ENCODE measurements around the gene POMT2. TPM values are rescaled to one million over a fixed set of nuclear protein-coding genes. Genes with fewer than 3 reads are reported as not detected.

POMT2 gene
- total RNA-seq (ENCODE audit: unreplicated experiment): 41.5 TPM
- long read RNA-seq, full-length matches to known transcripts: 2 of 5 reads
- long read RNA-seq, partial matches to known transcripts: 1 of 5 reads
- long read RNA-seq, other reads (novel, unspliced or antisense): 2 of 5 reads

- H3K36me3 Mint-ChIP-seq (ENCODE audit: unreplicated experiment): no peaks in the 10 kb centered on the region
- peak within 1 kb of the TSS; percentile 95 for H3K27ac Mint-ChIP-seq (ENCODE audit: unreplicated experiment)
- H3K27me3 Mint-ChIP-seq (ENCODE audit: unreplicated experiment): peaks cover 4% of the 10 kb centered on the region
- H3K4me3 Mint-ChIP-seq (ENCODE audit: unreplicated experiment): peak within 1 kb of the TSS; percentile 95
- DNase-seq: peak; percentile 96
- H3K4me1 Mint-ChIP-seq (ENCODE audit: low read depth, unreplicated experiment): peaks cover 4% of the 10 kb centered on the region
- peaks cover 5% of the 10 kb centered on the region for H3K9me3 Mint-ChIP-seq (ENCODE audit: unreplicated experiment)
- TF ChIP-seq, protein P1, sequence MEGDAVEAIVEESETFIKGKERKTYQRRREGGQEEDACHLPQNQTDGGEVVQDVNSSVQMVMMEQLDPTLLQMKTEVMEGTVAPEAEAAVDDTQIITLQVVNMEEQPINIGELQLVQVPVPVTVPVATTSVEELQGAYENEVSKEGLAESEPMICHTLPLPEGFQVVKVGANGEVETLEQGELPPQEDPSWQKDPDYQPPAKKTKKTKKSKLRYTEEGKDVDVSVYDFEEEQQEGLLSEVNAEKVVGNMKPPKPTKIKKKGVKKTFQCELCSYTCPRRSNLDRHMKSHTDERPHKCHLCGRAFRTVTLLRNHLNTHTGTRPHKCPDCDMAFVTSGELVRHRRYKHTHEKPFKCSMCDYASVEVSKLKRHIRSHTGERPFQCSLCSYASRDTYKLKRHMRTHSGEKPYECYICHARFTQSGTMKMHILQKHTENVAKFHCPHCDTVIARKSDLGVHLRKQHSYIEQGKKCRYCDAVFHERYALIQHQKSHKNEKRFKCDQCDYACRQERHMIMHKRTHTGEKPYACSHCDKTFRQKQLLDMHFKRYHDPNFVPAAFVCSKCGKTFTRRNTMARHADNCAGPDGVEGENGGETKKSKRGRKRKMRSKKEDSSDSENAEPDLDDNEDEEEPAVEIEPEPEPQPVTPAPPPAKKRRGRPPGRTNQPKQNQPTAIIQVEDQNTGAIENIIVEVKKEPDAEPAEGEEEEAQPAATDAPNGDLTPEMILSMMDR (IDR thresholded peaks at IDR 0.05; ENCODE audit: partially characterized antibody, unreplicated experiment): peak; percentile 59
These were observed at the start of gene POMT2 for GRCh38 chr14:77320238-77320935. Gene POMT2 (minus strand): TSS chr14:77320883. CDS start chr14:77320681, 202 bp downstream.

- Mint-ChIP-seq H3K9me3 (ENCODE audit: unreplicated experiment) (no peaks in the 10 kb centered on the region), H3K4me1 (ENCODE audit: low read depth, unreplicated experiment) (peaks cover 4% of the 10 kb centered on the region), H3K36me3 (ENCODE audit: unreplicated experiment) (no peaks in the 10 kb centered on the region), H3K27me3 (ENCODE audit: unreplicated experiment) (no peaks in the 10 kb centered on the region), H3K27ac (ENCODE audit: unreplicated experiment) (no peak overlapping the region), H3K4me3 (ENCODE audit: unreplicated experiment) (no peak overlapping the region)
- TF ChIP-seq, protein P1 (IDR thresholded peaks at IDR 0.05; ENCODE audit: partially characterized antibody, unreplicated experiment): no peak
- no peak for DNase-seq
These were observed 48.6 kb upstream of the POMT2 start for GRCh38 chr14:77369285-77369684.

DNA sequence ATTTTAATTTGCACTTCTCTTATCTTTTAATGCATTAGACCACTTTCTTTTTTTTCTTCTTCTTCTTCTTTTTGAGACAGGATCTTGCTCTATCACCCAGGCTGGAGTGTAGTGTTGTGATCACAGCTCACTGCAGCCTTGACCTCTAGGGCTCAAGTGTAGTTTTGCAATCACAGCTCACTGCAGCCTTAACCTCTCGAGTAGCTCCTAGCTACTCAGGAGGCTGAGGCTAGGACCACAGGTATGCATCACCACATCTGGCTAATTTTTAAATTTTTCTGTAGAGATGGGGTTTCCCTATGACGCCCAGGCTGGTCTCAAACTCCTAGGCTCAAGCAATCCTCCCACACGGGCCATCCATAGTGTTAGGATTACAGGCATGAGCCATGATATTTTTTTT, 43.5 kb upstream of the POMT2 start:
- H3K4me1 Mint-ChIP-seq (ENCODE audit: low read depth, unreplicated experiment): no peaks in the 10 kb centered on the region
- no peaks in the 10 kb centered on the region for H3K27me3 Mint-ChIP-seq (ENCODE audit: unreplicated experiment)
- no peak overlapping the region for H3K4me3 Mint-ChIP-seq (ENCODE audit: unreplicated experiment)
- H3K36me3 Mint-ChIP-seq (ENCODE audit: unreplicated experiment): no peaks in the 10 kb centered on the region
- H3K9me3 Mint-ChIP-seq (ENCODE audit: unreplicated experiment): no peaks in the 10 kb centered on the region
- no peak overlapping the region for H3K27ac Mint-ChIP-seq (ENCODE audit: unreplicated experiment)
- no peak for DNase-seq
- TF ChIP-seq, protein P1 (IDR thresholded peaks at IDR 0.05; ENCODE audit: partially characterized antibody, unreplicated experiment): no peak

GRCh38 chr14:77359626-77360025, 38.9 kb upstream of the POMT2 start:
- no peak for DNase-seq
- Mint-ChIP-seq H3K9me3 (ENCODE audit: unreplicated experiment) (no peaks in the 10 kb centered on the region), H3K4me3 (ENCODE audit: unreplicated experiment) (no peak overlapping the region), H3K36me3 (ENCODE audit: unreplicated experiment) (no peaks in the 10 kb centered on the region), H3K27me3 (ENCODE audit: unreplicated experiment) (no peaks in the 10 kb centered on the region), H3K27ac (ENCODE audit: unreplicated experiment) (no peak overlapping the region), H3K4me1 (ENCODE audit: low read depth, unreplicated experiment) (no peaks in the 10 kb centered on the region)
- TF ChIP-seq, protein P1 (IDR thresholded peaks at IDR 0.05; ENCODE audit: partially characterized antibody, unreplicated experiment): no peak

- Mint-ChIP-seq H3K4me1 (ENCODE audit: low read depth, unreplicated experiment) (no peaks in the 10 kb centered on the region), H3K4me3 (ENCODE audit: unreplicated experiment) (no peak overlapping the region), H3K27ac (ENCODE audit: unreplicated experiment) (no peak overlapping the region), H3K27me3 (ENCODE audit: unreplicated experiment) (no peaks in the 10 kb centered on the region), H3K9me3 (ENCODE audit: unreplicated experiment) (no peaks in the 10 kb centered on the region), H3K36me3 (ENCODE audit: unreplicated experiment) (no peaks in the 10 kb centered on the region)
- DNase-seq: no peak
- TF ChIP-seq, protein P1 (IDR thresholded peaks at IDR 0.05; ENCODE audit: partially characterized antibody, unreplicated experiment): no peak
These were observed 36.2 kb upstream of the POMT2 start for GRCh38 chr14:77356899-77357298.

Measured in glutamatergic neuron (in vitro differentiated cells).